GM18909 (cell line): Measurements from ENCODE around the gene MOB3A.

Experiments
- ATAC-seq: cut with Tn5 transposase; IDR thresholded peaks from one replicate; pipeline ENCODE4 v1.9.1; 2021; ENCODE audit warnings: mild to moderate bottlenecking; ENCODE audit not compliant: unreplicated experiment, poor library complexity

Gene MOB3A

DNA sequence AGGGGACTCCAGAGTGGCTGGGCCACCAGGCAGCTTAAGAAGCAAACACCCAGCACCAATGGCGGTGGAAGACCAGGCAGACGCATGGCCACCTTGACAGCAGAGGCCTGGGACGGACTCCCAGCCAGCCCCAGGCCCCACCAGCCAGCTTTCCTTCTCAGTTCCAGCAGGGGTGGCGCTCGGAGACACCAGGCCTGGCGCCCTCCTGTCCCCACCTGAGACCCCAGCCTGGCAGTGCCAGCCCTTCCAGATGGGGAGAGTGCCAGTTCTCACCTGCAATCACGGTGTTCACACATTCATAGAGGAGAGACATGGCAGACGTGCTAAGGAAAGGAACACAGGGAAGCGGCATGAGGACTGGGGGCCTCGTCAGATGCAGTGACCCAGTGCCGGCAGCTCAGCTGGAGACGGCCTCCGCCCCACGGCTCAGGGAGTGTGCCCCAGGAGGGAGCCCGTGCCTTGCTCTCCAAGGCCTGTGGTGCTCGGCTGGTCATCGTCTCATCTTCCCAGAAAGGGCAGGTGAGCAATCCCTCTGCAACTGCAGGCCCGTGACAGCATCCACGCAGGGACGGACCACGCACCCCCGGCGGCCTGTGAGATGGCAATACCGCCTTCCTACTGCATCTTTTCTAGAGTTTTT lies 30.9 kb upstream of the MOB3A start:
- ATAC-seq: no peak

DNA sequence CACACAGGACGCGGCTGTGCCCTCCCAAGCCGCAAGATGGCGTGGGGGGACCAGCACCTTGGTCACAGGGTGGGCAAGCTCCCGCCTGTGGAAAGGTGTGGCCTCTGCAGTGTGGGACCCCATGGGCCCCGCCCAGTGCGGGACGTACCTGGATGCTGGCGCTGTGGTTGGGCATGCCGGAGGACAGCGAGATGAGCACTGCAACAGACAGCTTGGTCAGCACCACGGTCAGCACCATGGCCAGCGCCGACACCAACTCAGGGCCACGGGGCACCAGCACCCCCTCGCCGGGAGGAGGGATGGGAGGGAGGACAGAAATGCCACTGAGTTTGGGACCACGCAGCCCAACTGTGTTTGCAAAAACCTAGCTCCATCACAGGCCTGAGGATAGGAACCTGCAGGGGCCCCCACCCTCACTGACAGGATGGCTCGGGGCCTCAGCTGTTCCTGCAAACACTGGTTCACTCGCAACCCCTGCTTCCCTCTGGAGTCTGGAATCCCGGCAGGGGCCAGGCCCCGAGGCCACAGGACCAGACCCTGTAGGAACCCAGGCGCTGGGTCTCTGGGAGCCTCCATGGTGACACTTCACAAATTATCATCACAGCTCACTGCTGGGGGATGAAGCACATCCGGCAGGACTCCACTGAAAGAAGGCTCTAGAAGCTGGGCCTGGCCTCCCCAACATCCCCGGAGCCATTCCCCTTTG lies 27.7 kb upstream of the MOB3A start:
- ATAC-seq: no peak

- no peak for ATAC-seq
These were observed 26.9 kb upstream of the MOB3A start for GRCh38 chr19:2122982-2123381.

DNA sequence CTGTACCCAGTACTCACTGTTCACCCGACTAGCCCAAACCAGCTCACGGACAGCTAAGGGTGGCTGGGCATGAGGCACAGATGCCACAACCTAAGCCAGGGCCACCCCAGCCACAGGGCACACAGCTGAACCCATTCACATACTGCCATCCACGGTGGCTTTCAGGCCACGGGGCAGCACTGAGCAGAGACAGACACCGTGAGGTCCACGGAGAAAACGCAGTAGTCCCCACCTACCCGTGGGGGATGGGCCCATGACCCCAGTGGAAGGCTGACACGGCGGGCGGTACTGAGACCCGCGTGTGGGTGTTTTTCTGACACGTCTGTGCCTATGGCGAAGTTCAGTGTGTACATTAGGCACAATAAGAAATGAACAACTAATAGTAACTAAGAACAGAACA lies 26.1 kb upstream of the MOB3A start:
- no peak for ATAC-seq

DNA sequence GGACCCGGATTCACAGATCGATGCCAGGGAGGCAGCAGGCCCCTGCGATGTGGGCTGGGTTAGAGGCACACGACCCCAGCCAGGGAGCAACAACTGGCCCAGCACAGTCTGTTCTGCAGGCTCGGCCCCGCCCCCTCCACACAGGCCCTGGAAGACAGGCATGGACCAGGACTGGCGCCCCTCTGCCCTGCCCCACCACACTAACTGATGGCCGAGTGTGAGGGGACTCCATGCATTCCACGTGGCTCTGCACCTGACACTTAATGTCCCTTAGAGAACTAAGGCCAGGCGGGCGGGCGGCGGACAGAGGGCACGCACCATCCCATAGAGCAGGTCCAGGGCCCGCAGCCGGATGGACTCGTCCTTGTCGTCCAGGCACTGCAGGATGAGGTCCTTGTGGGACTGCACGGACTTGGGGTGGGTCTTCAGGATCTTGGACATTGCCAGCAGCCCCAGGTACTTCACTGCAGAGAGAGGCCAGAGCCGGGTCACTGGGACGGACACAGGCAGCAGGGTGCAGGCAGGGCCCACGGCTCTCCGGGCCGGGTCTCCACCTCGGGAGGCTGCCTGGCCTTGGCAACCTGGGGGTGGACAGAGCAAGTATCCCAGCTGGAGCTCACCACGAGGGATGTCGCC lies 25.4 kb upstream of the MOB3A start:
- ATAC-seq: no peak

DNA sequence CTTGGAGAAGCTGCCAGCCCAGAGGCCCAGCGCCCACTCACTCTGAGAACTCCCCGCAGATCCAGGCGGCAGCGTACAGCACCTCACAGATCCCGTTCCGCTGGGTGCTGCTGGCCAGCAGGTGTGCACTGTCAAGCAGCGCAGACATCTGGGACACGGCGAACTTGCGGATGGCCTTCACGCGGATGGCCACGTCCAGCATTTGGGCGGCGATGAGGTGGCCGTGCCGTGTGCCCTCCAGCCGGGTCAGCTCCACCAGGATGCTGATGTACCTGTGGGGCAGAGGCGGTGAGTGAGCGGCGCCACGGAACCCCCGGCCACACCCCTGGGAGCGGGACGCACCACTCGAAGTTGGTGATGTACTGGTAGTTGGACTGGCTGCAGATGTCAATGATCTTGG lies 24.7 kb upstream of the MOB3A start:
- no peak for ATAC-seq

GRCh38 chr19:2119921-2120785 lies 24.0 kb upstream of the MOB3A start:
- ATAC-seq: no peak

DNA sequence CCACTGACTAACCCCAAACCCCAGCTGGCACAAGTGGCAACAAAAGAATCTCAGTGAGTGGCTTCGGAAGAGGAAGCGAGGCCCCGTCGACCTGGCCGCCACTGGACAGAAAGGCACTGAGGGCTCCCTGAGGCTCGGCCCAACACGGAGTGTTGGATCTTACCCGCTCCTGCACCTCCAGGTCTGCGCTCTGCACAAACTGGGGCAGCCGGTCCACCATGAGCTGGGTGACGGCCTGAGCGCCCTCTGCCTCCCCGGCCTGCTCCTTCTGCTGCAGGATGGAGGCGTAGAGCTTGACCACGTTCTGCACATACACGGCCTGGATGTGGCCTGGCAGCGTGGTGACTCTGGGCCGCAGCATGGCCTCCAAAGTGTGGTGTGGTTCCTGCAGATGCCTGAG lies 22.3 kb upstream of the MOB3A start:
- ATAC-seq: no peak

DNA sequence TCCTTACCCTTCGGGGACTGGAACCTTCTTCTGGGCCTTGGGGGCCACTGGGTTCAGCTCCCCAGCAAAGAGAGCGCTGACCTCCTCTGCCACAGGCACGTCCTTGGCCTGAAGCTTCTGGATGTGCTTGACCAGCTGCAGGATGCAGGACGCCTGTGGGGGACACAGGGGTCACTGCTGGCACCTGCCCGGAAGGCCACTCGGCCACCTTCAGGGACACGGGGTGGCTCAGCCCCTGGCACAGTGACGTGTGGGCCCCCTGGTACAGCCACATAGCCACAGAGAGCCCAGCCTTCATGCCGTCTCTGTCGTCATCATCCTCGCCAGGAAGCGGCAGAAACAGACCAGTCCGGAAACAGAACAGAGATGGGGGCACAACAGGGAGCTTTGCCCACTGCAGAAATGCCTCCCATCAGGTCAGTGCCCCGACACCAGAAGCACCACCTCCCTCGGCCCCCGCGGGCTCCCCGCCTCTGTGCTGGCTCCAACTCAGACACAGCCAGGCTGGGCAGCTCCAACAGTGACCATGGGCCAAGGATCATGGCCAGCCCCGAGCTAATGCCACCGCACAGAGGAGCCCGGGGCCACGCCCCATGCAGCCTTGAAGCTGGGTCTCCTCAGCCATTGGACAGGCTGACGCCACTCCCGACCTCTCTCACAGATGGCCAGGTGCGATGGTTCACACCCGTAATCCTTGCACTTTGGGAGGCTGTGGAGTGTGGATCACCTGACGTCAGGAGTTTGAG lies 21.3 kb upstream of the MOB3A start:
- ATAC-seq: no peak

GRCh38 chr19:2116507-2116906 lies 20.4 kb upstream of the MOB3A start:
- no peak for ATAC-seq

- ATAC-seq: no peak
These were observed 19.8 kb upstream of the MOB3A start for GRCh38 chr19:2115911-2116426.

GRCh38 chr19:2115324-2115723 lies 19.2 kb upstream of the MOB3A start:
- ATAC-seq: no peak

GRCh38 chr19:2114821-2115220 lies 18.7 kb upstream of the MOB3A start:
- no peak for ATAC-seq

- ATAC-seq: no peak
These were observed 18.1 kb upstream of the MOB3A start for GRCh38 chr19:2114218-2114617.

DNA sequence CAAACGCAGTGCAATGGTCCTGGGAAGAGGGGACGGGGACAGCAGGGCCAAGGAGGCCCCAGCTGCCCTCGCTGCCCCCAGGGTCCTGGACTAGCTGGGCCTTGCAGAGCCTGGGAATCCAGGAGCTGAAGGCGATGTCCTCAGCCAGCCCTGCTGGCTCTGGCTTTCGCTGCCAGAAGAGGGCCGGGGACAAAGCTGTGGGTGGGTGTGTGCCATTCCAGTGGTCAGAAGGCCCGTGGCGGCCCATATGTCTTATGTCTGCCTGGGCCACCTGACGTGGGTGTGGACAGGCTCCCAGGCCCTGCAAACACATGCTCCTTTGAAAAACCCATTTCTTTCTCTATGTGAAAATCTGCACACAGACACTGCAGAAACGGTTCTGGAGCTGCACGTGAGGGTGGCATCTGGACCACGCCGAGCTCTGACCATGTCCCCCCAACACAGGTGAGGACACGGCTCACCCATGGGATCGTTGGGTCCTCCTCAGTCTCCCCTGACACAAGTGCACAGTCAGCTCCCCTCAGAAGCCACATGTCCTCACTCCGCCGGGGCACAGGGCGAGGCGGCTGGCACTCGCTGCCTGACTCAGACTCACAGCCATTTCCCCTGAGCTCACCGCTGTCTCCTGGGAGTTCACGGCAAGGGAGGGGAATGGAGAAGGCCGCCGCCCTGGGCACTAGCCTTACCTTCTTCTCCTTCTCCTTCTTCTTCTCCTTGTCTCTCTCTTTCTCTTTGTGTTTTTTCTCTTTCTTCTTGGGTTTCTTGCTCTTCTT lies 17.5 kb upstream of the MOB3A start:
- no peak for ATAC-seq

GRCh38 chr19:2112516-2113320 lies 16.6 kb upstream of the MOB3A start:
- no peak for ATAC-seq

GRCh38 chr19:2111886-2112285 lies 15.8 kb upstream of the MOB3A start:
- no peak for ATAC-seq

GRCh38 chr19:2111425-2111824 lies 15.3 kb upstream of the MOB3A start:
- ATAC-seq: no peak
